SK-N-MC (cell line): Measurements from ENCODE around the gene AMPD2.

ENCODE experiments used
- EZH2 ChIP-seq: fragments of 200-600 bp; sonication (generic); IDR thresholded peaks from one replicate; pipeline ENCODE4 v1.6.1; 2017; ENCODE audit warnings: antibody characterized with exemption
- FOXP2 ChIP-seq: optimal IDR thresholded peaks from 2 replicates; pipeline ENCODE3; 2011; ENCODE audit warnings: mild to moderate bottlenecking, moderate library complexity; ENCODE audit not compliant: insufficient read depth; ENCODE audit errors: extremely low read length, control extremely low read depth
- POLR2AphosphoS5 ChIP-seq: IDR thresholded peaks from 2 replicates; pipeline ENCODE4 v1.6.1; 2012; ENCODE audit warnings: mild to moderate bottlenecking, low read depth, low read length, borderline replicate concordance

- no peak for TF ChIP-seq POLR2AphosphoS5
- no peak for TF ChIP-seq EZH2
- no peak for TF ChIP-seq FOXP2
Observed at GRCh38 chr1:109622895-109623294, 3.3 kb downstream of the AMPD2 start.
